Uterus (tissue), 4 donors: ENCODE results near the gene FMO4. TPM values are rescaled to one million over a fixed set of nuclear protein-coding genes. Genes with fewer than 3 reads are reported as not detected.

Experiments used
- DNase-seq, 2 donors: peaks; one replicate each; pipeline ENCODE4 v3.0.0-alpha.2; 2019 to 2020
- H3K27ac ChIP-seq, 2 donors: fragments of 200-600 bp; sonication (generic); 1 replicate in 1 of 2; 2 replicates in 1 of 2; pipeline ENCODE4 v1.5.1; 2016 to 2018
- H3K27me3 ChIP-seq, 2 donors: fragments of 200-600 bp; sonication (generic); one replicate each; pipeline ENCODE4 v1.5.1; 2018 to 2019; ENCODE audit warnings: control low read depth in 1 of 2
- H3K36me3 ChIP-seq, 2 donors: fragments of 200-600 bp; sonication (generic); one replicate each; pipeline ENCODE4 v1.5.1; 2019; ENCODE audit warnings: control low read depth in 1 of 2
- H3K4me1 ChIP-seq, 2 donors: fragments of 200-600 bp; sonication (generic); one replicate each; pipeline ENCODE4 v1.5.1; 2018 to 2019; ENCODE audit warnings: control low read depth in 1 of 2
- H3K4me3 ChIP-seq, 2 donors: fragments of 200-600 bp; sonication (generic); 1 replicate in 1 of 2; 2 replicates in 1 of 2; pipeline ENCODE4 v1.5.1; 2018 to 2019; ENCODE audit warnings: mild to moderate bottlenecking in 1 of 2
- H3K9me3 ChIP-seq, 2 donors: fragments of 200-600 bp; sonication (generic); one replicate each; pipeline ENCODE4 v1.5.1; 2019; ENCODE audit warnings: control low read depth in 1 of 2
- POLR2A ChIP-seq, 2 donors: fragments of 450-650 bp; IDR thresholded peaks; one replicate each; pipeline ENCODE4 v1.6.1; 2016; ENCODE audit warnings: antibody characterized with exemption in 2 of 2, mild to moderate bottlenecking in 1 of 2, moderate library complexity in 1 of 2
- intact Hi-C: fragments of 100-400 bp; cut with DNase I; formaldehyde crosslinking; loops from one replicate; pipeline ENCODE4 v1.15.1; 2023; ENCODE audit warnings: low total_unique reads
- total RNA-seq, 4 donors: library from RNA; depleted of rRNA in 3 of 4; stranded (reverse); fragments of >200 nt in 3 of 4; gene quantifications; one replicate each; pipeline versions ENCODE4 v1.1.0 to v1.2.4, GENCODE V29; 2014 to 2023
- TF ChIP-seq, protein P1 (sequence below), 4 experiments: fragments of 200-600 bp in 2 of 4; fragments of 450-650 bp in 2 of 4; sonication (generic) in 2 of 4; IDR thresholded peaks; one replicate each; pipeline ENCODE4 v1.5.1; 2016 to 2019; ENCODE audit warnings: antibody characterized with exemption in 4 of 4, mild to moderate bottlenecking in 2 of 4, moderate library complexity in 1 of 4
- donor health status: DM: yes; HTN: yes; CAD: no.

FMO4 gene
- total RNA-seq, 4 donors from 2014 or later = 1.8 to 10.7 (median 4.0) TPM; not detected in 1

DNA sequence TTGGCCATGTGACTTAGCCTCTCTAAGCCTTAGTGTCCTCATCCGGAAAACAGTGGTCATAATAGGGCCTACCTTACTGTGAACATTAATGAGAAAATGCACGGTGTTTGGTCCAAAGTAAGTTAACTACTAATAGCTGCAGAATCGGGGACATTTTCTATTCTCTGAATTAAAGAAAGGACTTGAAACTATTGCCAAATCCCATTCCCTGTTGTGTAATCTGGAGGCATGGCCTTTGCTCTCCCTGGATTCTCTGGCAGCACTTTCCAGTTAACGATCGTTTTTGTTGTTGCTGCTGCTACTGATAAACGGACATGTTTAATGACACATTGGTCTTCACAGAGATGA, 30.5 kb downstream of the FMO4 start:
- Histone ChIP-seq H3K36me3 (no peaks in the 10 kb centered on the region), H3K4me1 (no peaks in the 10 kb centered on the region), H3K9me3 (no peaks in the 10 kb centered on the region), H3K27me3 (no peaks in the 10 kb centered on the region), H3K27ac (no peak overlapping the region), H3K4me3 (no peak overlapping the region)
- no peak for DNase-seq
- intact Hi-C loops = no loop called here
- TF ChIP-seq, protein P1, sequence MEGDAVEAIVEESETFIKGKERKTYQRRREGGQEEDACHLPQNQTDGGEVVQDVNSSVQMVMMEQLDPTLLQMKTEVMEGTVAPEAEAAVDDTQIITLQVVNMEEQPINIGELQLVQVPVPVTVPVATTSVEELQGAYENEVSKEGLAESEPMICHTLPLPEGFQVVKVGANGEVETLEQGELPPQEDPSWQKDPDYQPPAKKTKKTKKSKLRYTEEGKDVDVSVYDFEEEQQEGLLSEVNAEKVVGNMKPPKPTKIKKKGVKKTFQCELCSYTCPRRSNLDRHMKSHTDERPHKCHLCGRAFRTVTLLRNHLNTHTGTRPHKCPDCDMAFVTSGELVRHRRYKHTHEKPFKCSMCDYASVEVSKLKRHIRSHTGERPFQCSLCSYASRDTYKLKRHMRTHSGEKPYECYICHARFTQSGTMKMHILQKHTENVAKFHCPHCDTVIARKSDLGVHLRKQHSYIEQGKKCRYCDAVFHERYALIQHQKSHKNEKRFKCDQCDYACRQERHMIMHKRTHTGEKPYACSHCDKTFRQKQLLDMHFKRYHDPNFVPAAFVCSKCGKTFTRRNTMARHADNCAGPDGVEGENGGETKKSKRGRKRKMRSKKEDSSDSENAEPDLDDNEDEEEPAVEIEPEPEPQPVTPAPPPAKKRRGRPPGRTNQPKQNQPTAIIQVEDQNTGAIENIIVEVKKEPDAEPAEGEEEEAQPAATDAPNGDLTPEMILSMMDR (IDR thresholded peaks at IDR 0.05) = no peak
- no peak for TF ChIP-seq POLR2A (IDR thresholded peaks at IDR 0.05)

DNA sequence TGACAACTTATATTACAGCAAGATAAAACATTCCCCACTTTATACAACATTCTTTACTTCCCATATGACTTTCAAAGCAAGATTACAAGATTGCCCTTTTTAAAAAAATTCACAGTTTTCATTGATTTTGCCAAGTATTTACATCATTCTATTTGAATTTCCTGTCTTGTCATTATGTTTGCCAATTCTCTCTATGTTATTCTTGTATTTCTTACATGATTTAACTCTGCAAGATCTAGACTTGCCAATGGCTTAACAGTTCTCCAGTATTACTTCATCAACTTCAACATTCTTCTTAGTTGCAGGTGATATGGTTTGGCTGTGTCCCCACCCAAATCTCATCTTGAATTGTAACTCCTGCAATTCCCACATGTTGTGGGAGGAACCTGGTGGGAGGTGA, 31.6 kb downstream of the FMO4 start:
- Histone ChIP-seq H3K36me3 (no peaks in the 10 kb centered on the region), H3K4me1 (no peaks in the 10 kb centered on the region), H3K27ac (no peak overlapping the region), H3K27me3 (no peaks in the 10 kb centered on the region), H3K9me3 (no peaks in the 10 kb centered on the region), H3K4me3 (no peak overlapping the region)
- intact Hi-C loops = no loop called here
- DNase-seq = no peak
- no peak for TF ChIP-seq POLR2A (IDR thresholded peaks at IDR 0.05)
- TF ChIP-seq, protein P1 (IDR thresholded peaks at IDR 0.05) = no peak

DNA sequence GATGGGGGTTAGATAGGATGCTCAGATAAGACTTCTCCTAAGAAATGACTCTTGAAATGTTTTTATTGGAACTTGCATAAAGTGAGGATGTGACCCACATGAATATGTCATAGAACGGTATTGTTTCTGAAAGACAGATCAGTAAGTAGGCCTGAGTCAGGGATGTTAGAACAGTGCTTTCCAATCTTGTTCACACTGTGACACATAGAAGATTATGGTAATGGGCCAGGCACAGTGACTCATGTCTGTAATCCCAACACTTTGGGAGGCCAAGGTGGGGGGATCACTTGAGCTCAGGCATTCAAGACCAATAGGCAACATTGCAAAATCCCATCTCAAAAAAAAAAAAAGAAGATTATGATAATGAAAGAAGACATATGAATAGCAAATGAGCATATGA, 32.9 kb downstream of the FMO4 start:
- Histone ChIP-seq H3K36me3 (no peaks in the 10 kb centered on the region), H3K27ac (no peak overlapping the region), H3K27me3 (no peaks in the 10 kb centered on the region), H3K4me3 (no peak overlapping the region), H3K4me1 (no peaks in the 10 kb centered on the region), H3K9me3 (no peaks in the 10 kb centered on the region)
- intact Hi-C loops = no loop called here
- no peak for DNase-seq
- TF ChIP-seq POLR2A (IDR thresholded peaks at IDR 0.05) = no peak
- TF ChIP-seq, protein P1 (IDR thresholded peaks at IDR 0.05) = no peak

DNA sequence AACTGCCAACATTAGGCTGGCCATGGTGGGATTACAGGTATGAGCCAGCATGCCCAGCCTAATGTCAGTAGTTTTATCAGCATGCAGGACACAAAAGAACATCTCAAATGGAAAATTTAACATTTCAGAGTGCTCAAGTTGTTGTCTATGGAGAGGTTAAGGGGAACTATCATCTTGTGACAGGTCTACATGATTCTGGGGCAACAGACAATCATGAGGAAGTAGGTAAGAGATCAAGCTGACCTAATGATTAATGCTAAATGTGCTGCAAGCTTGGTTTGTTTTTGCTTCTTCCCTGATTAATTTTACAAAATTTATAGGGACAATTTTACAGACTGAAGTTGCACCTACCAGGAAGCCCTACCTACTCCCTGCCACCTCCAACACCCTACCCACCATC, 36.6 kb downstream of the FMO4 start:
- no peaks in the 10 kb centered on the region for H3K27me3 ChIP-seq
- intact Hi-C loops = no loop called here
- H3K4me3 ChIP-seq = no peak overlapping the region
- DNase-seq = no peak
- no peaks in the 10 kb centered on the region for H3K36me3 ChIP-seq
- no peaks in the 10 kb centered on the region for H3K9me3 ChIP-seq
- H3K27ac ChIP-seq = no peak overlapping the region
- no peak for TF ChIP-seq POLR2A (IDR thresholded peaks at IDR 0.05)
- TF ChIP-seq, protein P1 (IDR thresholded peaks at IDR 0.05) = no peak
- no peaks in the 10 kb centered on the region for H3K4me1 ChIP-seq

DNA sequence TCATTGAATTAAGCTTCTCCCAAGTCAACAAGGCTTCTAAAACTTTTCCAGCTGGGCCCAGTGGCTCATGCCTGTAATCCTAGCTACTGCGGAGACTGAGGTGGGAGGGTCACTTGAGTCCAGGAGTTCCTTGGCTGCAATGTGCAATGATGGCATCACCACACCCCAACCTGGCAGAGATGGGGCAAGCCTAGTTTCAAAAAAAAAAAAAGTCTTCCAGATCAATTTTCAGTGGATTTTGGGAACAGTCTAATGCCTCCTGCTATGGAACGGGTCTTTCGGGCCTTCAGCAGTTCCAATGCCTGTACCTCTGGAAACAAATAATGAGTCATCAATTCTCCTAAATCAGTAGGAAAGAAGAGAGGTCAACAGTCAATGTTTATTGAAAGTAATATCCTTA, 38.0 kb downstream of the FMO4 start:
- H3K9me3 ChIP-seq = no peaks in the 10 kb centered on the region
- no peaks in the 10 kb centered on the region for H3K4me1 ChIP-seq
- no peak overlapping the region for H3K4me3 ChIP-seq
- TF ChIP-seq, protein P1 (IDR thresholded peaks at IDR 0.05) = no peak
- TF ChIP-seq POLR2A (IDR thresholded peaks at IDR 0.05) = no peak
- no peak for DNase-seq
- H3K27ac ChIP-seq = no peak overlapping the region
- no peaks in the 10 kb centered on the region for H3K36me3 ChIP-seq
- no peaks in the 10 kb centered on the region for H3K27me3 ChIP-seq
- intact Hi-C loops = no loop called here
